Naive thymus-derived CD8-positive, alpha-beta T cell (primary cell): ENCODE measurements around the gene KCNF1. TPM values are rescaled to one million over a fixed set of nuclear protein-coding genes. Genes with fewer than 3 reads are reported as not detected.

Source experiments
- ATAC-seq, 2 donors: fragments of 150-1000 bp; cut with Tn5 transposase in 1 of 2; sonication (Bioruptor Pico), chemical (Tn5 transposase) in 1 of 2; 1 replicate in 1 of 2; 2 replicates in 1 of 2; pipeline ENCODE4 v1.10.0; 2021; ENCODE audit warnings: mild to moderate bottlenecking in 2 of 2, moderate library complexity in 2 of 2
- POLR2A ChIA-PET: fragments of 350-600 bp; sonication (Branson Sonifier 250); formaldehyde crosslinking; loops from one replicate; lab custom pipeline; 2021; ENCODE audit warnings: antibody characterized with exemption; lab: Charles Lee
- DNase-seq, 10 donors: peaks; one replicate each; pipeline versions ENCODE4 v3.0.0 to v3.0.0-alpha.2; 2020 to 2022
- H3K27ac Mint-ChIP-seq, 10 donors: one replicate each; pipeline ENCODE4 v1.8.0; 2020 to 2022; ENCODE audit warnings: mild to moderate bottlenecking in 10 of 10, mixed read lengths in 10 of 10, moderate library complexity in 4 of 10, inconsistent platforms in 1 of 10
- H3K27me3 Mint-ChIP-seq, 5 donors: one replicate each; pipeline ENCODE4 v1.8.0; 2021 to 2022; ENCODE audit warnings: mixed read lengths in 5 of 5
- H3K36me3 Mint-ChIP-seq, 3 donors: one replicate each; pipeline ENCODE4 v1.8.0; 2020 to 2022; ENCODE audit warnings: mixed read lengths in 3 of 3, mild to moderate bottlenecking in 2 of 3, inconsistent platforms in 1 of 3
- H3K4me1 Mint-ChIP-seq, 4 donors: one replicate each; pipeline ENCODE4 v1.8.0; 2021 to 2022; ENCODE audit warnings: mixed read lengths in 4 of 4
- H3K4me3 Mint-ChIP-seq, 10 donors: one replicate each; pipeline ENCODE4 v1.8.0; 2020 to 2022; ENCODE audit warnings: mild to moderate bottlenecking in 10 of 10, mixed read lengths in 10 of 10, moderate library complexity in 6 of 10, inconsistent platforms in 1 of 10
- H3K9me3 Mint-ChIP-seq, 9 donors: one replicate each; pipeline ENCODE4 v1.8.0; 2020 to 2022; ENCODE audit warnings: mixed read lengths in 9 of 9, mild to moderate bottlenecking in 3 of 9, inconsistent platforms in 1 of 9, moderate library complexity in 1 of 9
- polyA plus RNA-seq, 3 donors: library from polyadenylated mRNA; unstranded; fragments of 300-500 nt; fragmentation: Illumina TruSeq; gene quantifications; one replicate each; pipeline ENCODE4 v1.2.3, GENCODE V29; 2021
- total RNA-seq, 8 experiments: library from RNA in 2 of 8; stranded (reverse) in 2 of 8; gene quantifications; one replicate each; pipeline ENCODE4 v1.2.3 and lab custom pipeline; 2021 to 2026

The KCNF1 gene
- total and polyA plus RNA-seq, 5 experiments from 2014 or later = not detected

GRCh38 chr2:10932345-10933151 is 20.8 kb downstream of the KCNF1 start:
- POLR2A ChIA-PET = no interaction called here
- no peak overlapping the region for H3K27ac Mint-ChIP-seq
- H3K4me3 Mint-ChIP-seq = no peak overlapping the region
- peaks cover 6 to 50% (median 9%) of the 10 kb centered on the region in 5 donors for H3K27me3 Mint-ChIP-seq
- DNase-seq (no peak), ATAC-seq (no peak)
- no peaks in the 10 kb centered on the region for H3K4me1 Mint-ChIP-seq
- H3K9me3 Mint-ChIP-seq = peaks cover 0 to 6% (median 0%) of the 10 kb centered on the region in 9 donors
- no peaks in the 10 kb centered on the region for H3K36me3 Mint-ChIP-seq

GRCh38 chr2:10933700-10934225 is 22.0 kb downstream of the KCNF1 start:
- Mint-ChIP-seq H3K27ac (no peak overlapping the region), H3K36me3 (peaks cover 0 to 4% (median 0%) of the 10 kb centered on the region in 3 donors), H3K27me3 (peaks cover 6 to 41% (median 8%) of the 10 kb centered on the region in 5 donors), H3K4me3 (no peak overlapping the region), H3K4me1 (no peaks in the 10 kb centered on the region), H3K9me3 (peaks cover 0 to 12% (median 2%) of the 10 kb centered on the region in 9 donors)
- POLR2A ChIA-PET = no interaction called here
- no peak for DNase-seq
- ATAC-seq = no peak

- no peak for ATAC-seq
- Mint-ChIP-seq H3K27ac (no peak overlapping the region), H3K27me3 (peaks cover 5 to 35% (median 8%) of the 10 kb centered on the region in 5 donors), H3K9me3 (peaks cover 4 to 19% (median 9%) of the 10 kb centered on the region in 9 donors), H3K36me3 (peaks cover 0 to 10% (median 4%) of the 10 kb centered on the region in 3 donors), H3K4me3 (no peak overlapping the region), H3K4me1 (no peaks in the 10 kb centered on the region)
- POLR2A ChIA-PET = no interaction called here
- no peak for DNase-seq
These were observed 22.7 kb downstream of the KCNF1 start for GRCh38 chr2:10934308-10934978.

- H3K27ac Mint-ChIP-seq = no peak overlapping the region
- peaks cover 4 to 24% (median 14%) of the 10 kb centered on the region in 9 donors for H3K9me3 Mint-ChIP-seq
- no peak overlapping the region for H3K4me3 Mint-ChIP-seq
- no peaks in the 10 kb centered on the region for H3K4me1 Mint-ChIP-seq
- POLR2A ChIA-PET = no interaction called here
- peaks cover 3 to 32% (median 8%) of the 10 kb centered on the region in 5 donors for H3K27me3 Mint-ChIP-seq
- no peak for DNase-seq
- no peak for ATAC-seq
- peaks cover 0 to 12% (median 4%) of the 10 kb centered on the region in 3 donors for H3K36me3 Mint-ChIP-seq
These were observed 23.2 kb downstream of the KCNF1 start for GRCh38 chr2:10934979-10935350.

GRCh38 chr2:10935366-10935918 is 23.7 kb downstream of the KCNF1 start:
- Mint-ChIP-seq H3K4me3 (no peak overlapping the region), H3K27ac (no peak overlapping the region), H3K4me1 (no peaks in the 10 kb centered on the region), H3K36me3 (peaks cover 0 to 12% (median 4%) of the 10 kb centered on the region in 3 donors), H3K9me3 (peaks cover 4 to 29% (median 14%) of the 10 kb centered on the region in 9 donors), H3K27me3 (peaks cover 2 to 27% (median 8%) of the 10 kb centered on the region in 5 donors)
- POLR2A ChIA-PET = no interaction called here
- DNase-seq (no peak), ATAC-seq (no peak)

GRCh38 chr2:10935953-10936942 is 24.5 kb downstream of the KCNF1 start:
- Mint-ChIP-seq H3K36me3 (peaks cover 0 to 12% (median 4%) of the 10 kb centered on the region in 3 donors), H3K9me3 (peaks cover 4 to 29% (median 14%) of the 10 kb centered on the region in 9 donors), H3K27ac (peak overlapping the region in 1 of 10 donors; percentile 48), H3K27me3 (peaks cover 0 to 24% (median 8%) of the 10 kb centered on the region in 5 donors), H3K4me1 (no peaks in the 10 kb centered on the region), H3K4me3 (no peak overlapping the region)
- POLR2A ChIA-PET = no interaction called here
- no peak for ATAC-seq
- DNase-seq = no peak

GRCh38 chr2:10939058-10939457 is 27.3 kb downstream of the KCNF1 start:
- ATAC-seq (no peak), DNase-seq (no peak)
- Mint-ChIP-seq H3K27me3 (peaks cover 7 to 24% (median 18%) of the 10 kb centered on the region in 5 donors), H3K27ac (no peak overlapping the region), H3K9me3 (peaks cover 4 to 29% (median 14%) of the 10 kb centered on the region in 9 donors), H3K4me1 (no peaks in the 10 kb centered on the region), H3K36me3 (peaks cover 0 to 12% (median 4%) of the 10 kb centered on the region in 3 donors), H3K4me3 (no peak overlapping the region)
- POLR2A ChIA-PET = no interaction called here

GRCh38 chr2:10940596-10940995 is 28.9 kb downstream of the KCNF1 start:
- no peaks in the 10 kb centered on the region for H3K4me1 Mint-ChIP-seq
- ATAC-seq (no peak), DNase-seq (no peak)
- POLR2A ChIA-PET = no interaction called here
- no peak overlapping the region for H3K4me3 Mint-ChIP-seq
- H3K36me3 Mint-ChIP-seq = peaks cover 0 to 12% (median 4%) of the 10 kb centered on the region in 3 donors
- no peak overlapping the region for H3K27ac Mint-ChIP-seq
- H3K27me3 Mint-ChIP-seq = peaks cover 13 to 32% (median 23%) of the 10 kb centered on the region in 5 donors
- H3K9me3 Mint-ChIP-seq = peaks cover 4 to 29% (median 14%) of the 10 kb centered on the region in 9 donors

GRCh38 chr2:10941383-10941782 is 29.6 kb downstream of the KCNF1 start:
- Mint-ChIP-seq H3K36me3 (peaks cover 0 to 12% (median 4%) of the 10 kb centered on the region in 3 donors), H3K9me3 (peaks cover 4 to 29% (median 11%) of the 10 kb centered on the region in 9 donors), H3K4me3 (no peak overlapping the region), H3K4me1 (no peaks in the 10 kb centered on the region), H3K27ac (no peak overlapping the region), H3K27me3 (peaks cover 12 to 35% (median 24%) of the 10 kb centered on the region in 5 donors)
- POLR2A ChIA-PET = no interaction called here
- ATAC-seq = no peak
- DNase-seq = no peak

- no peak for ATAC-seq
- Mint-ChIP-seq H3K9me3 (peaks cover 0 to 11% (median 0%) of the 10 kb centered on the region in 9 donors), H3K4me1 (peaks cover 0 to 3% (median 0%) of the 10 kb centered on the region in 4 donors), H3K36me3 (no peaks in the 10 kb centered on the region), H3K27ac (no peak overlapping the region), H3K4me3 (no peak overlapping the region), H3K27me3 (peaks cover 22 to 68% (median 44%) of the 10 kb centered on the region in 5 donors)
- POLR2A ChIA-PET = interaction anchor here (0.6 kb wide), 1 partner anchor 456 kb away, joined by 3 read pairs; no protein-coding TSS in a partner anchor
- no peak for DNase-seq
These were observed 33.1 kb downstream of the KCNF1 start for GRCh38 chr2:10944799-10945198.

- H3K36me3 Mint-ChIP-seq = no peaks in the 10 kb centered on the region
- no peak overlapping the region for H3K4me3 Mint-ChIP-seq
- DNase-seq (no peak), ATAC-seq (no peak)
- H3K4me1 Mint-ChIP-seq = peaks cover 0 to 4% (median 2%) of the 10 kb centered on the region in 4 donors
- peaks cover 0 to 4% (median 0%) of the 10 kb centered on the region in 9 donors for H3K9me3 Mint-ChIP-seq
- POLR2A ChIA-PET = no interaction called here
- H3K27me3 Mint-ChIP-seq = peaks cover 22 to 82% (median 44%) of the 10 kb centered on the region in 5 donors
- H3K27ac Mint-ChIP-seq = no peak overlapping the region
These were observed 34.7 kb downstream of the KCNF1 start for GRCh38 chr2:10946394-10946793.
